ENCODE data around the gene EIF2AK3.

DNA sequence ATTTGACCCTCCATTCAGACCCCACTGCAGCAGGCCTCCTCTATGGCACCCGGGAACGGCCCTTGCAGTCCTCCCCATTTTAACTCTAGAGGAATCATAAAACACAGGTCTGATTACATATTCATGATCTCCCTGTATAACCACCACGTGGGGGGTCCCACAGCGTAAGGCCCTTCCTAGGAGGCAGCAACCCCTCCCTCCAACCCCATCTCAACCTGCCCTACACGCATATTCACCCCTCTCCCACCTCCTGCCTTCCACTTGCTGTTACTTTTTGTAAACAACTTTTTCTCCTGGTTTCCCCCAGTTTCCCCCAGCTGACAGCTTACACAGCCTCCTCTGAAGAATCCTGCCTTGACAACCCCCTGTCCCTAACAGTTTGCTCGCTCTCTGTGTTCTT lies 89.6 kb downstream of the EIF2AK3 start:
- TF ChIP-seq ZNF174 (tag by site-specific recombination; IDR thresholded peaks at IDR 0.05), result no peak
- TF ChIP-seq, protein P1, sequence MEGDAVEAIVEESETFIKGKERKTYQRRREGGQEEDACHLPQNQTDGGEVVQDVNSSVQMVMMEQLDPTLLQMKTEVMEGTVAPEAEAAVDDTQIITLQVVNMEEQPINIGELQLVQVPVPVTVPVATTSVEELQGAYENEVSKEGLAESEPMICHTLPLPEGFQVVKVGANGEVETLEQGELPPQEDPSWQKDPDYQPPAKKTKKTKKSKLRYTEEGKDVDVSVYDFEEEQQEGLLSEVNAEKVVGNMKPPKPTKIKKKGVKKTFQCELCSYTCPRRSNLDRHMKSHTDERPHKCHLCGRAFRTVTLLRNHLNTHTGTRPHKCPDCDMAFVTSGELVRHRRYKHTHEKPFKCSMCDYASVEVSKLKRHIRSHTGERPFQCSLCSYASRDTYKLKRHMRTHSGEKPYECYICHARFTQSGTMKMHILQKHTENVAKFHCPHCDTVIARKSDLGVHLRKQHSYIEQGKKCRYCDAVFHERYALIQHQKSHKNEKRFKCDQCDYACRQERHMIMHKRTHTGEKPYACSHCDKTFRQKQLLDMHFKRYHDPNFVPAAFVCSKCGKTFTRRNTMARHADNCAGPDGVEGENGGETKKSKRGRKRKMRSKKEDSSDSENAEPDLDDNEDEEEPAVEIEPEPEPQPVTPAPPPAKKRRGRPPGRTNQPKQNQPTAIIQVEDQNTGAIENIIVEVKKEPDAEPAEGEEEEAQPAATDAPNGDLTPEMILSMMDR (tag by site-specific recombination; IDR thresholded peaks at IDR 0.05), result no peak
- TF ChIP-seq, protein P2, sequence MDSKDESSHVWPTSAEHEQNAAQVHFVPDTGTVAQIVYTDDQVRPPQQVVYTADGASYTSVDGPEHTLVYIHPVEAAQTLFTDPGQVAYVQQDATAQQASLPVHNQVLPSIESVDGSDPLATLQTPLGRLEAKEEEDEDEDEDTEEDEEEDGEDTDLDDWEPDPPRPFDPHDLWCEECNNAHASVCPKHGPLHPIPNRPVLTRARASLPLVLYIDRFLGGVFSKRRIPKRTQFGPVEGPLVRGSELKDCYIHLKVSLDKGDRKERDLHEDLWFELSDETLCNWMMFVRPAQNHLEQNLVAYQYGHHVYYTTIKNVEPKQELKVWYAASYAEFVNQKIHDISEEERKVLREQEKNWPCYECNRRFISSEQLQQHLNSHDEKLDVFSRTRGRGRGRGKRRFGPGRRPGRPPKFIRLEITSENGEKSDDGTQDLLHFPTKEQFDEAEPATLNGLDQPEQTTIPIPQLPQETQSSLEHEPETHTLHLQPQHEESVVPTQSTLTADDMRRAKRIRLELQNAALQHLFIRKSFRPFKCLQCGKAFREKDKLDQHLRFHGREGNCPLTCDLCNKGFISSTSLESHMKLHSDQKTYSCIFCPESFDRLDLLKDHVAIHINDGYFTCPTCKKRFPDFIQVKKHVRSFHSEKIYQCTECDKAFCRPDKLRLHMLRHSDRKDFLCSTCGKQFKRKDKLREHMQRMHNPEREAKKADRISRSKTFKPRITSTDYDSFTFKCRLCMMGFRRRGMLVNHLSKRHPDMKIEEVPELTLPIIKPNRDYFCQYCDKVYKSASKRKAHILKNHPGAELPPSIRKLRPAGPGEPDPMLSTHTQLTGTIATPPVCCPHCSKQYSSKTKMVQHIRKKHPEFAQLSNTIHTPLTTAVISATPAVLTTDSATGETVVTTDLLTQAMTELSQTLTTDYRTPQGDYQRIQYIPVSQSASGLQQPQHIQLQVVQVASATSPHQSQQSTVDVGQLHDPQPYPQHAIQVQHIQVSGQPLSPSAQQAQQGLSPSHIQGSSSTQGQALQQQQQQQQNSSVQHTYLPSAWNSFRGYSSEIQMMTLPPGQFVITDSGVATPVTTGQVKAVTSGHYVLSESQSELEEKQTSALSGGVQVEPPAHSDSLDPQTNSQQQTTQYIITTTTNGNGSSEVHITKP (tag by site-specific recombination; IDR thresholded peaks at IDR 0.05), result no peak
- TF ChIP-seq, protein P3, sequence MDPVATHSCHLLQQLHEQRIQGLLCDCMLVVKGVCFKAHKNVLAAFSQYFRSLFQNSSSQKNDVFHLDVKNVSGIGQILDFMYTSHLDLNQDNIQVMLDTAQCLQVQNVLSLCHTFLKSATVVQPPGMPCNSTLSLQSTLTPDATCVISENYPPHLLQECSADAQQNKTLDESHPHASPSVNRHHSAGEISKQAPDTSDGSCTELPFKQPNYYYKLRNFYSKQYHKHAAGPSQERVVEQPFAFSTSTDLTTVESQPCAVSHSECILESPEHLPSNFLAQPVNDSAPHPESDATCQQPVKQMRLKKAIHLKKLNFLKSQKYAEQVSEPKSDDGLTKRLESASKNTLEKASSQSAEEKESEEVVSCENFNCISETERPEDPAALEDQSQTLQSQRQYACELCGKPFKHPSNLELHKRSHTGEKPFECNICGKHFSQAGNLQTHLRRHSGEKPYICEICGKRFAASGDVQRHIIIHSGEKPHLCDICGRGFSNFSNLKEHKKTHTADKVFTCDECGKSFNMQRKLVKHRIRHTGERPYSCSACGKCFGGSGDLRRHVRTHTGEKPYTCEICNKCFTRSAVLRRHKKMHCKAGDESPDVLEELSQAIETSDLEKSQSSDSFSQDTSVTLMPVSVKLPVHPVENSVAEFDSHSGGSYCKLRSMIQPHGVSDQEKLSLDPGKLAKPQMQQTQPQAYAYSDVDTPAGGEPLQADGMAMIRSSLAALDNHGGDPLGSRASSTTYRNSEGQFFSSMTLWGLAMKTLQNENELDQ (tag by site-specific recombination; IDR thresholded peaks at IDR 0.05; ENCODE audit: low read depth), result no peak
- no peak for TF ChIP-seq ZNF133 (tag by site-specific recombination; IDR thresholded peaks at IDR 0.05)
- TF ChIP-seq ZNF121 (tag by site-specific recombination; IDR thresholded peaks at IDR 0.05), result no peak
- no peak for TF ChIP-seq ZNF2 (tag by site-specific recombination; IDR thresholded peaks at IDR 0.05)
- TF ChIP-seq ZFP3 (tag by site-specific recombination; IDR thresholded peaks at IDR 0.05; ENCODE audit: low read depth), result no peak
- no peak for TF ChIP-seq ZSCAN16 (tag by site-specific recombination; IDR thresholded peaks at IDR 0.05)
- TF ChIP-seq MZF1 (tag by site-specific recombination; IDR thresholded peaks at IDR 0.05; ENCODE audit: borderline replicate concordance), result no peak
- TF ChIP-seq ZNF155 (tag by site-specific recombination; IDR thresholded peaks at IDR 0.05), result no peak
- TF ChIP-seq, protein P4, sequence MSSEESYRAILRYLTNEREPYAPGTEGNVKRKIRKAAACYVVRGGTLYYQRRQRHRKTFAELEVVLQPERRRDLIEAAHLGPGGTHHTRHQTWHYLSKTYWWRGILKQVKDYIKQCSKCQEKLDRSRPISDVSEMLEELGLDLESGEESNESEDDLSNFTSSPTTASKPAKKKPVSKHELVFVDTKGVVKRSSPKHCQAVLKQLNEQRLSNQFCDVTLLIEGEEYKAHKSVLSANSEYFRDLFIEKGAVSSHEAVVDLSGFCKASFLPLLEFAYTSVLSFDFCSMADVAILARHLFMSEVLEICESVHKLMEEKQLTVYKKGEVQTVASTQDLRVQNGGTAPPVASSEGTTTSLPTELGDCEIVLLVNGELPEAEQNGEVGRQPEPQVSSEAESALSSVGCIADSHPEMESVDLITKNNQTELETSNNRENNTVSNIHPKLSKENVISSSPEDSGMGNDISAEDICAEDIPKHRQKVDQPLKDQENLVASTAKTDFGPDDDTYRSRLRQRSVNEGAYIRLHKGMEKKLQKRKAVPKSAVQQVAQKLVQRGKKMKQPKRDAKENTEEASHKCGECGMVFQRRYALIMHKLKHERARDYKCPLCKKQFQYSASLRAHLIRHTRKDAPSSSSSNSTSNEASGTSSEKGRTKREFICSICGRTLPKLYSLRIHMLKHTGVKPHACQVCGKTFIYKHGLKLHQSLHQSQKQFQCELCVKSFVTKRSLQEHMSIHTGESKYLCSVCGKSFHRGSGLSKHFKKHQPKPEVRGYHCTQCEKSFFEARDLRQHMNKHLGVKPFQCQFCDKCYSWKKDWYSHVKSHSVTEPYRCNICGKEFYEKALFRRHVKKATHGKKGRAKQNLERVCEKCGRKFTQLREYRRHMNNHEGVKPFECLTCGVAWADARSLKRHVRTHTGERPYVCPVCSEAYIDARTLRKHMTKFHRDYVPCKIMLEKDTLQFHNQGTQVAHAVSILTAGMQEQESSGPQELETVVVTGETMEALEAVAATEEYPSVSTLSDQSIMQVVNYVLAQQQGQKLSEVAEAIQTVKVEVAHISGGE (tag by site-specific recombination; conservative IDR thresholded peaks at IDR 0.05; ENCODE audit: low read depth), result no peak
- TF ChIP-seq ZNF335 (tag by site-specific recombination; conservative IDR thresholded peaks at IDR 0.05), result no peak
- TF ChIP-seq, protein P5, sequence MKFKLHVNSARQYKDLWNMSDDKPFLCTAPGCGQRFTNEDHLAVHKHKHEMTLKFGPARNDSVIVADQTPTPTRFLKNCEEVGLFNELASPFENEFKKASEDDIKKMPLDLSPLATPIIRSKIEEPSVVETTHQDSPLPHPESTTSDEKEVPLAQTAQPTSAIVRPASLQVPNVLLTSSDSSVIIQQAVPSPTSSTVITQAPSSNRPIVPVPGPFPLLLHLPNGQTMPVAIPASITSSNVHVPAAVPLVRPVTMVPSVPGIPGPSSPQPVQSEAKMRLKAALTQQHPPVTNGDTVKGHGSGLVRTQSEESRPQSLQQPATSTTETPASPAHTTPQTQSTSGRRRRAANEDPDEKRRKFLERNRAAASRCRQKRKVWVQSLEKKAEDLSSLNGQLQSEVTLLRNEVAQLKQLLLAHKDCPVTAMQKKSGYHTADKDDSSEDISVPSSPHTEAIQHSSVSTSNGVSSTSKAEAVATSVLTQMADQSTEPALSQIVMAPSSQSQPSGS (tag by site-specific recombination; IDR thresholded peaks at IDR 0.05; ENCODE audit: low read depth), result no peak
